PC-3 (cell line): ENCODE data around the gene ACAP1.

Experiments
- EZH2 ChIP-seq: fragments of 300-600 bp; sonication (generic); IDR thresholded peaks from one replicate; pipeline ENCODE4 v1.6.1; 2017; ENCODE audit warnings: antibody characterized with exemption, mild to moderate bottlenecking, low read length; ENCODE audit not compliant: unreplicated experiment
- TF ChIP-seq, protein P1 (sequence below): fragments of 300-600 bp; sonication (generic); conservative IDR thresholded peaks from 2 replicates; pipeline ENCODE4 v1.5.1; 2017; ENCODE audit warnings: antibody characterized with exemption, low read depth, mild to moderate bottlenecking, low read length

DNA sequence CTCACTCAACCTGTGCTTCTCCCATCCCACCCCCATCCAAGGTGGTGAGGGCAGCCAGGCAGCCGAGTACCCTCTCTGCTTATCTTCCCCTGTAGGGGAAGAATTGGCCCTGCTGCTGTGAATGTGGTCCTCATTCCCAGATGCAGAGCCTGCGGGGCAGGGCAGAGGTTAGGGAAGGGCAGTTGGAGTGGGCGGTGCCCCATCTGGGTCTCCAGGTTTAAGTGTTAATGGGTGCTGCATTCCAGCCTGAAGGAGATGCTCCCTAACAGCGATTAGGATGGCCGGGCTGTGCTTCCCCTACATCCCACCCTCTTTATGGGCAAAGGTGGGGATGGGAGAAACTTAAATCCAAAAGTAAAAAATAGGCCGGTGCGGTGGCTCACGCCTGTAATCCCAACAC is 30.8 kb downstream of the ACAP1 start:
- no peak for TF ChIP-seq EZH2
- TF ChIP-seq, protein P1, sequence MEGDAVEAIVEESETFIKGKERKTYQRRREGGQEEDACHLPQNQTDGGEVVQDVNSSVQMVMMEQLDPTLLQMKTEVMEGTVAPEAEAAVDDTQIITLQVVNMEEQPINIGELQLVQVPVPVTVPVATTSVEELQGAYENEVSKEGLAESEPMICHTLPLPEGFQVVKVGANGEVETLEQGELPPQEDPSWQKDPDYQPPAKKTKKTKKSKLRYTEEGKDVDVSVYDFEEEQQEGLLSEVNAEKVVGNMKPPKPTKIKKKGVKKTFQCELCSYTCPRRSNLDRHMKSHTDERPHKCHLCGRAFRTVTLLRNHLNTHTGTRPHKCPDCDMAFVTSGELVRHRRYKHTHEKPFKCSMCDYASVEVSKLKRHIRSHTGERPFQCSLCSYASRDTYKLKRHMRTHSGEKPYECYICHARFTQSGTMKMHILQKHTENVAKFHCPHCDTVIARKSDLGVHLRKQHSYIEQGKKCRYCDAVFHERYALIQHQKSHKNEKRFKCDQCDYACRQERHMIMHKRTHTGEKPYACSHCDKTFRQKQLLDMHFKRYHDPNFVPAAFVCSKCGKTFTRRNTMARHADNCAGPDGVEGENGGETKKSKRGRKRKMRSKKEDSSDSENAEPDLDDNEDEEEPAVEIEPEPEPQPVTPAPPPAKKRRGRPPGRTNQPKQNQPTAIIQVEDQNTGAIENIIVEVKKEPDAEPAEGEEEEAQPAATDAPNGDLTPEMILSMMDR: no peak
